IMR-90 (cell line): ENCODE data around the gene MAGI2. TPM values are rescaled to one million over a fixed set of nuclear protein-coding genes. Genes with fewer than 3 reads are reported as not detected.

Source experiments
- ATAC-seq: fragments of 200-7000 bp; cut with Tn5 transposase; 2 replicates; pipeline ENCODE4 v1.9.1; 2020; ENCODE audit warnings: low read depth, mild to moderate bottlenecking, moderate library complexity
- BruUV-seq: library from RNA; stranded (reverse); fragments of 400-500 nt; replicated peaks from 2 replicates; lab custom pipeline; 2021; lab: Mats Ljungman, UMichigan
- CTCF ChIA-PET: fragments of 300-600 bp; formaldehyde crosslinking; extraction: SDS; loops from one replicate; lab custom pipeline; 2021; ENCODE audit warnings: antibody characterized with exemption; lab: Yijun Ruan, JAX
- POLR2A ChIA-PET: fragments of 300-600 bp; sonication (Branson Sonifier 250); formaldehyde crosslinking; loops from one replicate; lab custom pipeline; 2022; ENCODE audit warnings: antibody characterized with exemption; ENCODE audit not compliant: unreplicated experiment; lab: Charles Lee
- DNase-seq: peaks from one replicate; pipeline ENCODE4 v3.0.0; 2013
- H2AFZ ChIP-seq: replicated peaks from 2 replicates; pipeline ENCODE3; 2013; ENCODE audit warnings: low read length, mild to moderate bottlenecking; ENCODE audit not compliant: poor library complexity
- H2AK5ac ChIP-seq: 2 replicates; pipeline ENCODE4 v1.6.1; 2013; ENCODE audit warnings: low read depth, low read length, inconsistent platforms
- H2AK9ac ChIP-seq: replicated peaks from 2 replicates; pipeline ENCODE3; 2013; ENCODE audit warnings: mild to moderate bottlenecking, low read depth, low read length, moderate library complexity; ENCODE audit not compliant: poor library complexity
- H2BK120ac ChIP-seq: 2 replicates; pipeline ENCODE4 v1.6.1; 2013; ENCODE audit warnings: low read depth, low read length, inconsistent platforms
- H2BK15ac ChIP-seq: 3 replicates; pipeline ENCODE4 v1.6.1; 2013; ENCODE audit warnings: low read depth, low read length, inconsistent platforms
- H2BK20ac ChIP-seq: 2 replicates; pipeline ENCODE4 v1.6.1; 2013; ENCODE audit warnings: low read depth, mild to moderate bottlenecking, inconsistent platforms, low read length, moderate library complexity
- H2BK5ac ChIP-seq: 2 replicates; pipeline ENCODE4 v1.6.1; 2013; ENCODE audit warnings: mild to moderate bottlenecking, low read depth, low read length, inconsistent platforms; ENCODE audit not compliant: poor library complexity, severe bottlenecking
- H3K14ac ChIP-seq: replicated peaks from 2 replicates; pipeline ENCODE4 v1.6.1; 2013; ENCODE audit warnings: low read depth, low read length, inconsistent platforms
- H3K18ac ChIP-seq: 2 replicates; pipeline ENCODE4 v1.6.1; 2013; ENCODE audit warnings: low read depth, low read length, control low read depth
- H3K23ac ChIP-seq: 2 replicates; pipeline ENCODE4 v1.6.1; 2013; ENCODE audit warnings: low read depth, low read length, inconsistent platforms
- H3K27ac ChIP-seq: 2 replicates; pipeline ENCODE4 v1.5.1; 2013; ENCODE audit warnings: mild to moderate bottlenecking, control low read depth, low read length; ENCODE audit not compliant: insufficient read depth
- H3K27me3 ChIP-seq: 2 replicates; pipeline ENCODE4 v1.6.1; 2013; ENCODE audit warnings: low read length; ENCODE audit not compliant: control insufficient read depth, insufficient read depth
- H3K36me3 ChIP-seq: 2 replicates; pipeline ENCODE4 v1.6.1; 2013; ENCODE audit warnings: low read length, mixed read lengths; ENCODE audit not compliant: control insufficient read depth, insufficient read depth
- H3K4ac ChIP-seq: 2 replicates; pipeline ENCODE4 v1.6.1; 2013; ENCODE audit warnings: low read depth, low read length, inconsistent platforms
- H3K4me1 ChIP-seq: 2 replicates; pipeline ENCODE4 v1.6.1; 2013; ENCODE audit warnings: low read length, mixed read lengths; ENCODE audit not compliant: control insufficient read depth, insufficient read depth
- H3K4me2 ChIP-seq: 2 replicates; pipeline ENCODE4 v1.6.1; 2013; ENCODE audit warnings: low read depth, mild to moderate bottlenecking, control low read depth, low read length, moderate library complexity
- H3K4me3 ChIP-seq: 2 replicates; pipeline ENCODE4 v1.5.1; 2013; ENCODE audit warnings: low read depth, mild to moderate bottlenecking, control low read depth, low read length, moderate library complexity; ENCODE audit not compliant: insufficient read depth
- H3K56ac ChIP-seq: 2 replicates; pipeline ENCODE4 v1.6.1; 2013; ENCODE audit warnings: low read length, inconsistent platforms; ENCODE audit not compliant: insufficient read depth; ENCODE audit errors: extremely low read depth
- H3K79me1 ChIP-seq, 2 experiments: 2 replicates each; pipeline ENCODE4 v1.6.1; 2013; ENCODE audit warnings: low read length in 2 of 2, inconsistent platforms in 1 of 2, low read depth in 1 of 2
- H3K9ac ChIP-seq: 2 replicates; pipeline ENCODE4 v1.6.1; 2013; ENCODE audit warnings: low read depth, low read length, control low read depth
- H3K9me1 ChIP-seq: 2 replicates; pipeline ENCODE4 v1.6.1; 2013; ENCODE audit warnings: low read length, inconsistent platforms; ENCODE audit not compliant: insufficient read depth
- H3K9me3 ChIP-seq: 2 replicates; pipeline ENCODE4 v1.6.1; 2013; ENCODE audit warnings: low read length; ENCODE audit not compliant: control insufficient read depth, insufficient read depth
- H4K20me1 ChIP-seq: 2 replicates; pipeline ENCODE4 v1.6.1; 2013; ENCODE audit warnings: low read length, inconsistent platforms; ENCODE audit not compliant: insufficient read depth
- H4K5ac ChIP-seq: 2 replicates; pipeline ENCODE4 v1.6.1; 2013; ENCODE audit warnings: mild to moderate bottlenecking, low read depth, low read length, control low read depth
- H4K8ac ChIP-seq, 2 experiments: 2 replicates each; pipeline ENCODE4 v1.6.1; 2013; ENCODE audit warnings: low read depth in 2 of 2, low read length in 2 of 2, control low read depth in 1 of 2, inconsistent platforms in 1 of 2
- H4K91ac ChIP-seq: 2 replicates; pipeline ENCODE4 v1.6.1; 2013; ENCODE audit warnings: low read depth, low read length, inconsistent platforms; ENCODE audit not compliant: insufficient read depth
- BHLHE40 ChIP-seq: fragments of 150-350 bp; IDR thresholded peaks from 2 replicates; pipeline ENCODE4 v1.6.1; 2016; ENCODE audit warnings: mild to moderate bottlenecking, low read depth, low read length
- CEBPB ChIP-seq: IDR thresholded peaks from 2 replicates; pipeline ENCODE4 v1.6.1; 2012; ENCODE audit warnings: low read depth, low read length, improper control_type of control experiment
- FOS ChIP-seq: fragments of 150-350 bp; IDR thresholded peaks from 2 replicates; pipeline ENCODE4 v1.6.1; 2016; ENCODE audit warnings: low read depth, low read length
- MAZ ChIP-seq: IDR thresholded peaks from 2 replicates; pipeline ENCODE4 v1.6.1; 2012; ENCODE audit warnings: low read depth, mild to moderate bottlenecking, low read length, improper control_type of control experiment, moderate library complexity, borderline replicate concordance
- RAD21 ChIP-seq: IDR thresholded peaks from 2 replicates; pipeline ENCODE4 v1.6.1; 2012; ENCODE audit warnings: low read length, improper control_type of control experiment
- WGBS, 2 experiments: methylation state at CpG; one replicate each; pipeline versions ENCODE4 v1.1.5 to v1.1.7; 2013; ENCODE audit warnings: missing lambda C conversion rate in 2 of 2; ENCODE audit not compliant: insufficient read length in 1 of 2; ENCODE audit errors: extremely low coverage in 2 of 2; 5-methylcytosine and 5-hydroxymethylcytosine counted together
- dilution Hi-C: fragments of 300-500 bp; cut with HindIII; formaldehyde crosslinking; loops from one replicate; pipeline ENCODE4 v1.14.3; 2018; ENCODE audit warnings: low sequenced_read_pairs; ENCODE audit not compliant: unreplicated experiment
- in situ Hi-C: fragments of 300-500 bp; cut with MboI; formaldehyde crosslinking; loops from 3 replicates; pipeline ENCODE4 v1.14.3; 2019; ENCODE audit warnings: low sequenced_read_pairs, inconsistent platforms, mixed read lengths
- intact Hi-C: fragments of 100-400 bp; cut with micrococcal nuclease; formaldehyde crosslinking; loops from 2 replicates; pipeline ENCODE4 v1.10.0; 2022
- polyA plus RNA-seq, 3 experiments: library from polyadenylated mRNA; depleted of rRNA; stranded (reverse); fragments of >200 nt; gene quantifications; 2 replicates each; pipeline ENCODE4 v1.2.3, GENCODE V29; 2012; ENCODE audit warnings: low replicate concordance in 1 of 3
- total RNA-seq: library from RNA; depleted of rRNA; stranded (reverse); fragments of >200 nt; gene quantifications from 2 replicates; pipeline ENCODE4 v1.2.3, GENCODE V29; 2012

Gene MAGI2
- total and polyA plus RNA-seq, 2 of the 4 experiments (the other 2 are of a cell fraction) = 2.5 to 17.9 TPM

DNA sequence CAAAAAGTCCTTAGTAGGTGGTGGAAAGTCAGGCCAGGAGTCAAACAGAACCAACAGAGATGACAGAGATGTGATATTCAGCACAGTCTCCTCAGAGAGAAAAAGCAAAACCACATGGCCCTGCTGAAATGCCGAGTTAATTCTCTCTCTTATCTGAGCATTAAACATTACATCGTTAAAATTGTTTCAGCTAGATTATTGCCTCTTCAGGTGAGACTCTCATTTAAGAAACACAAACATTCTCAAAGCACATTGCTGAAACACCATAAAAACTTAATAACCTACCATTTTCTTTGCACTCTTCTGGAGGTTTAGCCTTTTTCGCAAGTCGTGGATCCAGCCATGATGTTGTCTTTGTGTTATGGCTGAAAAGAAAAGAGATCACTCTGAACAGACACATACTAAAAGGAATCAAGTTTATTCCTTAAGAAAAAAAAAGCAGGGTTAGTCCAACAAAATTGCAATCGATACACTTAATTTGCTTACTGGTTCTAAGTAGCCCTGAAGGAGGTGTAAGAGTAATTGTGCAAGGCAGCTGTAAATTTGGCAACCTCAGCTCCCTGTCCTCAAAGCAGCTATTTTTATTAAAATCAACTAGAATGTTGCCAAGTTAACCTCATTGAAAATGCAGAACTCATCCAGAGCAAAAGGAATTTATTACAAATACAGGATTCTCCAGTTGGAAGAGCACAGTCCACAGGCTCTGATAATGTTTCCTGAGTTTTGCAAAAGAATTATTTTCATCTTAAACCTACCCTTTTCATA is 963.8 kb downstream of the MAGI2 start:
- intact Hi-C loops = no loop called here
- H3K4me1 ChIP-seq = no peaks in the 10 kb centered on the region; the same call in 1 of the 2 replicates
- no peak overlapping the region for H4K8ac ChIP-seq
- ChIA-PET POLR2A (no interaction called here), CTCF (no interaction called here)
- H3K4me2 ChIP-seq = no peak overlapping the region
- no peak overlapping the region for H2AK5ac ChIP-seq
- ATAC-seq (no peak), DNase-seq (no peak)
- H4K5ac ChIP-seq = peak overlapping the region; percentile 9; the same call in 1 of the 2 replicates
- no peak overlapping the region for H3K56ac ChIP-seq
- no CpG with 5 or more reads among the region's 5 CpGs for WGBS, 2 experiments
- no peaks in the 10 kb centered on the region for H4K20me1 ChIP-seq
- H3K9me1 ChIP-seq = no peaks in the 10 kb centered on the region
- no peaks in the 10 kb centered on the region for H3K27me3 ChIP-seq
- dilution Hi-C loops = no loop called here
- H2AFZ ChIP-seq = no peak overlapping the region
- no peak overlapping the region for H2BK120ac ChIP-seq
- H2BK20ac ChIP-seq = no peak overlapping the region
- H3K18ac ChIP-seq = peak overlapping the region; percentile 36; the same call in 1 of the 2 replicates
- no peaks in the 10 kb centered on the region for H3K9me3 ChIP-seq
- H3K14ac ChIP-seq = no peak overlapping the region
- H2BK5ac ChIP-seq = no peak overlapping the region
- H2AK9ac ChIP-seq = no peak overlapping the region
- in situ Hi-C loops = no loop called here
- H3K79me1 ChIP-seq = no peaks in the 10 kb centered on the region
- H3K9ac ChIP-seq = no peak overlapping the region
- H3K27ac ChIP-seq = no peak overlapping the region
- no TSS peak for BruUV-seq
- H3K4ac ChIP-seq = no peak overlapping the region
- no peak overlapping the region for H3K23ac ChIP-seq
- no peak overlapping the region for H3K4me3 ChIP-seq
- H3K36me3 ChIP-seq = no peaks in the 10 kb centered on the region
- H4K91ac ChIP-seq = no peak overlapping the region
- no peak overlapping the region for H2BK15ac ChIP-seq
- TF ChIP-seq MAZ = no peak
- no peak for TF ChIP-seq RAD21
- TF ChIP-seq CEBPB = no peak
- no peak for TF ChIP-seq FOS
- TF ChIP-seq BHLHE40 = no peak
